Activated CD4-positive, alpha-beta T cell treated with anti-CD3 and anti-CD28 coated beads, Interleukin-2, amount 50 U/mL, for 16 hours (primary cell): ENCODE measurements around the gene RAB30.

Experiments
- DNase-seq: peaks from one replicate; pipeline ENCODE4 v3.0.0-alpha.2; 2020

RAB30 gene, protein sequence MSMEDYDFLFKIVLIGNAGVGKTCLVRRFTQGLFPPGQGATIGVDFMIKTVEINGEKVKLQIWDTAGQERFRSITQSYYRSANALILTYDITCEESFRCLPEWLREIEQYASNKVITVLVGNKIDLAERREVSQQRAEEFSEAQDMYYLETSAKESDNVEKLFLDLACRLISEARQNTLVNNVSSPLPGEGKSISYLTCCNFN

DNA sequence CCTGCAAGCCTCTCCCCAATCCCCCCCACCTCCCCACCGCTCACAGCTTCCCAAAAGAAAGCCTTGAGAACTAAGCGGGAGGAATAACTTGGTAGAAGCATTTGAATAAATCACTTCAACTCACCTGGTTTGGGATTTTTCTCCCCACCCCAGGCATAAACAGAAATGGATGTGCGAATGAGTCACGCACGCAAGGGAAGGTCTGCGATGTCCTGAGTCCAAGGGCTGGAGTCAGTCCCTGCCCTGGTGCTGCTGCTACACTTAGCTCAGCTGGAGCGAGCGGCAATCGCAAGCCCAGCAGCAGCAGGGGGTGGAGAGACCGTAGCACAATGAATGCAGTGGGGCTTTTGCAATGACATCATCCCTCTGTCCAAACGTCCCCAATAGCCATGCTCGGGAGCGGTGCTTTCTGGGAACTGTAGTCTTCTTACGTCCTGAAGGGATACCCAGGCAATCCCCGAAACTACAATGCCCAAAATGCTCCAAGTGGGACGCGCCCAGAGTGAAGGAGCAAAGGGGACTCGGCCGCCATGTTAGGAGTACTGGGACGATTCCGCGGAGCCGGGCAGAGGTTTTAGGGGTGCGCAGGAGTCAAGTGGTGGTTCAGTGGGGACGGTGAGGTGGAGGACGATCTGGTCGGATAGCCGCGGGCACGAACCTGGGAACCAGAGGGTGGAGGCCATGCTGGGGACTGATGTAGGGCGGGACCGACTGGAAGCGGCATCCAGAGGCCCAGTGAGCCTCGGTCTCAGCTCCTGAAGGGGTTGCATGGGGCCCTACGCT, at the start of gene RAB30:
Gene RAB30, minus strand, starts transcription at position 331 of the 783 bp plus-strand sequence. CDS start 74,581 bp downstream, outside the sequence.
- DNase-seq, result peak; percentile 99

DNA sequence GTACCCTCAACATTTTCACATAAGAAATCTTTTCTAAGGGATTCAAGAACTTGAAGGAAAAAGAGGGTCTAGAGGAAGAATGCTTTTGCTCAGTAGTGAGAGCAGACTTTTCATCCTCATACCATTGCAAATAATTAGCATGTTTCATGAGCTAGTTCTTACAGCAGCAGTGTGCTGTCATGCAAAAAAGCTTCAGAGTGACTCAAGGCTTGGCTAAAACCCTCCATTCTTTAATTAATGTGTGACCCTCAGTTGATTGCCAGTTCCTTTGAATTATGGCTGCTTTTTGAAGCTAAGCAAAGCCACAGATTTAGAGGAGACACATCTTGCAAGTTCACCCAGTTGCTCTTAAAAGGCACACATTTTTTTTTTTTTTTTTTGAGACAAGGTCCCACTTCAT, 48.6 kb upstream of the RAB30 start:
- no peak for DNase-seq

DNA sequence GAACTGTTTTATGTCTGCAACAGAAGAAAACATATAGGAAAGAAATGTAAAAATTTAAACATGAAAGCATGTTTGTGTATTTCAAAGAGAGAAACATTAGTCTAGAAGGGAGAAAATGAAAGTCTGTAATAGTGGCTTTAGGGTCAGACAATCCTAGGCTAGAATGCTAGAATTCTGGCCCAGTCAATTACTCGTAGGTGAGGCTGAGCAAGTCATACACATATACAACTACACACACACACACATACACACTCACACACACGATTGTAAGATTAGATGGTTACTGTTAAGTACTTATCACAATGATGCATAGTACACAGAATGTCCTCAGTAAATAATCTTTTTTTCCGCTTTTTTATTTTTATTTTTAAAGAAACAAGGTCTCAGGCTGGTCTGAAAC, 47.5 kb upstream of the RAB30 start:
- no peak for DNase-seq

DNA sequence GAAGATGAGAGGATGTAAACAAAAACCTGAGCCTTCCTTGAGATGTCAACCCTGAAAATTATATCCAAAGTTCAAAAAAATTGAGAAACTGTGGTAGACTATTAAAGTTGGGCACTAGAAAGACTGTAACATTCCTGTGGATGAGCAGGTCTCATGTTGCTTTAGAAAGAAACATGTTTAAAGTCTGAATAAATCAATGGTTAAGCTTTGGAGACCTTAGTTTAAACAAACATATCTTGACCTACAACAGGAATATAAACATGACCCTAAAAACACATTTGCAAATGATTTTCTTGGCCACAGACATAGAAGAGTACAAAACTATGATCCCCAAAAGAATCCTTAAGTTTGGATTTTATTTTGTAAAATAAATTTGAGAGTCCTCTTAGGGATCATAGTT, 47.1 kb upstream of the RAB30 start:
- no peak for DNase-seq

DNA sequence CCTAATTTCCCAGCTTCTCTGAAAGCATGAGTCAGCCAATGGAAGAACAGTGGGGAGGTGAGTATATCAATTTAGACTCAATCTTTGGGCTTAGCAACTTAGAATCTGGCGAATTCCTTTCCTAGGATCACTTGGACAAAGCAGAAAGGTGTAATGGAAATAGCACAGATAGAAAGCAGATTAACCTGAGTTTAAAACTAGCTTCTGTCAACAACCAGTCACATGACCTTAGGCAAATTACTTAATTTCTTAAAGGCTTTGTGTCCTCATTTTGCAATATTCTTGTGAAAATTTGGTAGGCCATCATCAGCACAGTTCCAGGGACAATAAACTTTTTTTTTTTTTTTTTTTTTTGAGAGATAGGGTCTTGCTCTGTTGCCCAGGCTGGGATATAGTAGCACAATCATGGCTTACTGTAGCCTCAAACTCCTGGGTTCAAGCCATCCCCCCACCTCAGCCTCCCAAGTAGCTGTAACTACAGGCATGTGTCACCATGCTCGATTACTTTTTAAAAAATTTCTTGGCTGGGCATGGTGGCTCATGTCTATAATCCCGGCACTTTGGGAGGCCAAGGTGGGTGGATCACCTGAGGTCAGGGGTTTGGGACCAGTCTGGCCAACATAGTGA, 44.4 kb upstream of the RAB30 start:
- DNase-seq, result no peak

DNA sequence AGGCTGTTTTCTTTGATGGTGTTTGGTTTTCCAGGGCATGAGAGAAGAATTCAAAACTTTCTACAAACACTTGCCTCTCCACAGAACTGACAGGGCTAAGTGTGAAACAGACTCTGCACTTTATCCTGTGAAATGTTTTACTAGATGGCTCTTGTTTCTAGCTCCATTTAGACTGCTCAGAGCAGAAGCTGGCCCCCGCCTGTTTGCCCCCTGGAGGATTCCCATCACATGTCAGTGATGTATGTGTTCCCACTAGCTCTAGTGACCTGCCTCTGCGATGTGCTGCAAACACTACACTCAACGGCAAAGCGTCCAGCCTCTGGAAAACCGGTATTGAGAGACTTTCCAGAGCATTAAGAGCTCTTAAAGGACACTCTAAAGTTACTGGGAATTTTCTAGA, 43.9 kb upstream of the RAB30 start:
- DNase-seq, result no peak

DNA sequence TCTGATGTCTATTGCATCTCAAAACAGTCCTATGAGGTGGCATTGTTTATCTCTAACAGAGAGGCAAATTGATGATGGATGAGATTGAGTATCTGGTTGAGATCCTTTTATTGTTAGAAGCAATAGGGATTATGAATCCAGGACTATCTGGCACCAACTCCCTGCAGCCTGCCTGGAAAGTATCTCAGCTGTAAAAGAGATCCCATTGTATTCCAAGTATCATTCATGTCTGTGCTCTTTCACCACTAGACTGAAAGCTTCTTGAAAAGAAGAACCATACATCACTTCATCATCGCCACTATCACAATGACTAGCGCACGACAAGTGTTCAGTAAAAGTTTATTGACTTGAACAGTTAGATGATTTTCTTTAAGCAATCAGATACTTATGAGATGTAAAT, 43.3 kb upstream of the RAB30 start:
- no peak for DNase-seq

DNA sequence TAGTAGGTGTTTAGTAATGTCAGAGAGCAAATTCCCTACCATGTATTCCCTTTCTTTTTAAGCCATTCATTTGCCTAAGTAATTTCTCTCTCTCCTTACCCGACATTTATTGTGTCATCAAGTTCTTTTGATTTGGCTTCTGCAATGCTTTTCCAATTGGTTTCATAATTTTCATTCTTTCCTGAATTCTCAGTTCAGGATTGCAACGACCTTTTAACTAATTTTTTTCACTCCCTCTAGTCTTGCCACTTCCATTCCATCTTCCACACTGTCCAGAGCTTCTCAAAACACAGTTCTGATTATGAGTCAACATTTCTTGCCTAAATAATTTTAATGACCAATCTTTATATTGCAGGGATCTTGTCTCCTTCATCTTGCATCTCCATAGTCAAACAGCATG, 41.2 kb upstream of the RAB30 start:
- no peak for DNase-seq

DNA sequence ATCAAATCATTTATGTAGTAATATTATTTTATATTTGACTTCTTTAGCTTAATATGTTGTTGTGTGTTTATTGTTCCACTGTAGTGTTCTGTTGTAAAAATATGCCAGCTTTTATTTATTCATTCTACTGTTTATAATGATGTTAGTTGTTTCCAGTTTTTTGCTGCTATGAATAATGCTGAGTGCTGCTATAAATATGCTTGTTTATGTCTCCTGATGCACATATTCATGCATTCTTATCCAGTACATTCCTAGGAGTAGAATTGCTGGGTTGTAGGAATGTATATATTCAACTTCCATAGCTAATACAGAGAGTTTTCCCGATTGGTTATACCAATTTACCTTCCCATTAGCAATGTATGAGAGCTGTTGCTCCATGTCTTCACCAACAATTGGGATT, 33.5 kb upstream of the RAB30 start:
- DNase-seq, result no peak

DNA sequence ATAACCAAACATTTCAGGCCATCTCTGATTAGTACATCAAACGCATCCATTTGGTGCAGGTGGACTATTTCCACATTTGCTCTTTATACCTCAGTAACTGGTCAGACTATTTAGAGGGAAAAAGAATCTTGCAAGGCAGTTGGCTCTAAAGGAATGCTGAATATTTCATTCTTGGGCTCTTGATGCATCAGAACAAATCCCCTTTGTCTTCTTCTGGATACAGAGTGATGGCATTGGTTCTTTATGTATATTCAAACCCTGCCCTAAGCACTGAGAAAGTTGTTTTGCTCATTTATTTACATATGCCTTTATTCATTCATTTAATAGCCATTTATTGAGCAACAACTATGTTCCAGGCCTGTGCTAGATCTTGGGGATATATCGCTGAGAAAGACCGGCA, 31.1 kb upstream of the RAB30 start:
- no peak for DNase-seq

DNA sequence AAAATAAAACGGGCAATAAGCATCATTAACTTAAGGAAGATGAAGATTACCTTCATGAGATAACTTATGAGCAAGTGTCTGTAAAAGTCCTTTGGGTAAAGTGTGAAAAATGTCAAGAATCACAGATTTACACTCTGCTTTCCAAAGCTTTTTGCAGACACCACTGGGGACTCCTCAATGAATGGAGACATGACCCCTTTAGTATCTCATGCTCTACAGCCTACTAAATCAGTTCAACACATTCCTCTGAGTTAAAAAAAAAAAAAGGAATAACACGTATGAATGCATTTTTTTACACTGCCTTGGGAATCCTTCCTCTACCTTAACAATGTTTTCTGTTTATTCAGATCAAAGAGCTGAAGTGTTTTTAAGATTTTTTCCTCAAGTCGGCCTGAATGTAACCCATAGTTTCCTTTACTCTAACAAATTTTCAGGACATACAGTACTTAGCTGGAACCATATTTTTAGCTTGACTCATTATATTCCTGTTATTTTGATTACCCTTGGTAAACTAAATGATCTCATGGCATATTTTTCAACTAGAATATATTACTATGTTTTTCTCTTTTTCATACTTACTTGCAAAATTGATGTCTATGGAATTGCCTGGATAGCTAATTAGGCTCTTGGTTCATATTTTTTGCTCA, 25.9 kb upstream of the RAB30 start:
- no peak for DNase-seq

DNA sequence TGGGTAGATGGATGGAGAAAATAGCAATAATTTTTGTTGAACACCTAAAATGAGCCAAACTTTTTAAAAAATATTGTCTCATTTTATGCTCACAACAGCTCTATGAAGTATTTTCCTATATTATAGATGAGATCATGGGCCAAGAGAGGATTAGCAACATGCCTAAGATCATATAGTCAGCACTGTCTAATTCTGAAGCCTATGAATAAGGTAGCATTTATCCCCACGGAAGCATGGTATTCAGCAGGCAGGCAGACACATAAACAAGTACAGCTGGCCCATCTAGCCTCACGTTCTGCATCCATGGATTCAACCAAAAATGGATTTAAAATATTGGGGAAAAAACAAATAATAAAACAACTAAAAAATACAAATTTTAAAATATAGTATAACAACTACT, 21.9 kb upstream of the RAB30 start:
- DNase-seq, result no peak

DNA sequence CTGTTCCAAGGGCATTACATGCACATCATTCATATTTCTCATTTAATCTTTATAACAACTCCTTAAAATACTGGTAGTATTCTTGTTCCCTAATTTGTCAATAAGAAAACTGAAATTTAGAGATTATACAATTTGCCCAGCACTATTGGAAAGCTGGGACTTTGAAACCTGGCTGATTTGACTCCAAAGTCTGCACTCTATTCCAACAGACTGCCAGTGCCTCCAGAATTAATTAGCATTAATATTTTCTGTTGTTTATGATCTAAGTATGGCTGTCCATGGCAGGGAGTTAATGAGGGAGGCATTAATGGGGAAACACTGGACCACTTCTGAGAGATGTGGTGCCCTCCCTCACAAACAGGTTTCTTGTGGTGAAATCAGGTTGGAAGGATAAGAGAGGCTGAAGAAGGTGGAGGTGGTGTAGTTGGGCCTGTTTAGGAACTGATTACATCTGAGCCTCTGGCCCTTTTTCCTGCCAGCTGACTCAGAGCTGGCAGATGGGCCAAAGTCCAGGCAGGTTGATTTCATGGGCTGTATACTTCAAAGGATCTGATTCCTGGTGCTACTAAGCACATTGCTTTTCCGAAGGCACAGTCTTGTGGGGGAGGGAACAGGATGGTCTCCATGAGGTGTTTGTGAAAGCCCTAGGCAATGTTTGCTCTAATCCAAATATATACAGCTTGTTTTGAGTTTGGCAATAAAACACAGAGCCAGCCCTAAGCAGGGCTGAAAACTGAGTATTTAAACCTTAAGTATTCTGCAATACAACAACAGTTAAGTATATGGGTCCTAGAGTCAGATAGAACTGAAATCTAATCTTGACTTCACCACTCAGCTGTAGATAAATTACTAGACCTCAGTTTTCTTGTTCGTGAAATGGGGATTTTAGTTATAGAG, 21.0 kb upstream of the RAB30 start:
- no peak for DNase-seq

DNA sequence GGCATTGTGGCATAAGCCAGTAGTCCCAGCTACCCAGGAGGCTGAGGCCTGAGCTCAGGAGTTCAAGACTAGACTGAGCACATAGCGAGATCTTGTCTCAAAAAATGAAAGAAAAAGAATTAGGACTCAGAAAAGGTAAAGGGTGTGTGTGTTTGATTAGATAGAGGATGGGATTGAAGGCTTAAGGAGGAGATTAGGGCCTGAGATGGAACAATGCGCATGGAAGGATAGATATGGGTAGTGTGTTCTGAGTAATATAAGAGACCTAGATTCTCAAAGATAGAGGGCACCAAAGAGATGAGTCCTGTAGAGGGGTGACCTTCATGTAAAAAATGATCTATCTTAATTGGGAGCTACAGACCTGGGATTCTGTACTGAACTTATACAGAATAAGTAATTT, 17.3 kb upstream of the RAB30 start:
- no peak for DNase-seq

DNA sequence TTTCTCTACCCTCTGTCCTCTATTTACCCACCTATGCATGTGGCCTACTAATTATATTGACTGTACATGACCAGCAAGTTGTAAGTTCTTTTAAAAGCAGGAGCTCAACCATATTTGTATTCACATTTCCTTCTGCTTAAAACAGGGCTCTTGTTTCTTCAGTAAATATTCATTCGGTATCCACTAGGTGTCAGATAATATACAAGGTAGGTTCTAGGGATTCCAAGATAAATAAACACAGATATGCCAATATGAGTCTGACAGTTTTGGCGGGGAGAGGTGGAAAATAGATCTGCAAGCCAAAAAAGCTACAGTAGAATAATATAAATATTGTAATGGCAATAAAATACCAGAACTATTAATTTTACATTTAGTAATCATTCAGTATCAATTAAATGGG, 15.3 kb upstream of the RAB30 start:
- no peak for DNase-seq

DNA sequence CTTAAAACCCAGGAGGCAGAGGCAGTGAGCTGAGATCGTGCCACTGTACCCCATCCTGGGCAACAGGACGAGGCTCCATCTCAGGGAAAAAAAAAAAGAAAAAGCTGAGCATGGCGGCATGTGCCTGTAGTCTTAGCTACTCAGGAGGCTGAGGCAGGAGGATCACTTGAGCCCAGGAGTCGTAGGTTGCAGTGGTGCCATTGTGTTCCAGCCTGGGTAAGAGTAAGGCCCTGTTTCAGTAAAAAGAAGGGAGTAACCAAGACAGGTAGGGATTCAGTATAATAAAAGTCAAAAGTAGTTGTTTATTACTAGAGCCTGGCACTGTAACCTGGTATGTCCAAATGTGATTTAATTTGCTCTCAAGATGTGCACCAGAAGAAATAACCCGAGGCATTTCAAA, 8.1 kb upstream of the RAB30 start:
- DNase-seq, result no peak

DNA sequence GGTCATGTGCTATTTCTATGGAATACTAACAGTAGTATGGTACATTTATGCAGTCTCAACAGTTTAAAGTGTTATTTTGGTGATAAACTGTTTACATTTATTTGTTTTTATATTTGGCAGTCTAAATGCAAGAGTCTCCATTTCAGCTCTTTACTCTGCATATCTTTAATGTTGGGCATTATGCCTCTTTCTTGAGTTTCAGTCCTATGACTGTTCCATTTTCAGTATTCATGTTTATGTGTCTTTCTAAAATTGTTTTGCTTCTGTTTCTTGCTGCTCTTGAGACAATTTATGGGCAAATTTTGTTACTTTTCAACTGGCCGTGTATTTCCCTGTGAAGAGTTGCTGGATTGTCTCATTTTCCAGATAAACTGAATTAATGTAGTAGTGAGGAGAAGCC, 6.6 kb upstream of the RAB30 start:
- no peak for DNase-seq

DNA sequence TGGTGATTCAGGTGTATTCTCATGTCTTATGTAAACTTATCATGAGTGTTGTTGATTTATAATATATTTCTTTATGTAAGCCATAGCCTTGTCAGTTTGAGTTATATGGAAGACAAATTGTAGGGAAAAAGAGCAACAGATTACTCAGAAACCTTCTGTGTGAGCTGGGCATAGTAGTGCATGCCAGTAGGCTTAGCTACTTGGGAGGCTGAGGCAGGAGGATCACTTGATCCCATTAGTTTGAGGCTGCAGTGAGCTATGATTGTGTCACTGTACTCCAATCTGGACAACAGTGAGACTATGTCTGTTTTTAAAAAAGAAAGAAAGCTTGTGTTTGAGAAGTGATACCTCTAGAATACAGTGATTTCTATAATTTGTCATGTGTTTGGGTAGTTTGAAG, 2.2 kb upstream of the RAB30 start:
- DNase-seq, result no peak

DNA sequence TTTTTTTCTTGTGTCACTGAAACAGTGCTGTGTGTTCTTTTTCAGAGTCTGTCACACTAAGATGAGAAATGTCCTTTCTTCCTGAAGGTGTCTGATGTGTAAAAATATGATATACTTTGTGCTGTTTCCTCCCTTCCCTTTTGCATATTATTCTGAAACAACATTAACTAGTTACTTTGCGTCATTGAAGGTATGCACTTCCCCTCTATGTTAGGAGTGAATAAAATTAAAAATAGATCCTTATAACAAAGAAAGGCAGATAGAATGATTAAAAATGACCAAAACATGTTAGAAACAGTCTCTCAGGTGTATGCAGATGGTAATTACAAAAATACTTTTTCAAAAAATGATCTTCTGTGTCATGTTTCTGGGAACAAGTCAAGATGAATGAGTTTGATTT, 1.6 kb upstream of the RAB30 start:
- no peak for DNase-seq

DNA sequence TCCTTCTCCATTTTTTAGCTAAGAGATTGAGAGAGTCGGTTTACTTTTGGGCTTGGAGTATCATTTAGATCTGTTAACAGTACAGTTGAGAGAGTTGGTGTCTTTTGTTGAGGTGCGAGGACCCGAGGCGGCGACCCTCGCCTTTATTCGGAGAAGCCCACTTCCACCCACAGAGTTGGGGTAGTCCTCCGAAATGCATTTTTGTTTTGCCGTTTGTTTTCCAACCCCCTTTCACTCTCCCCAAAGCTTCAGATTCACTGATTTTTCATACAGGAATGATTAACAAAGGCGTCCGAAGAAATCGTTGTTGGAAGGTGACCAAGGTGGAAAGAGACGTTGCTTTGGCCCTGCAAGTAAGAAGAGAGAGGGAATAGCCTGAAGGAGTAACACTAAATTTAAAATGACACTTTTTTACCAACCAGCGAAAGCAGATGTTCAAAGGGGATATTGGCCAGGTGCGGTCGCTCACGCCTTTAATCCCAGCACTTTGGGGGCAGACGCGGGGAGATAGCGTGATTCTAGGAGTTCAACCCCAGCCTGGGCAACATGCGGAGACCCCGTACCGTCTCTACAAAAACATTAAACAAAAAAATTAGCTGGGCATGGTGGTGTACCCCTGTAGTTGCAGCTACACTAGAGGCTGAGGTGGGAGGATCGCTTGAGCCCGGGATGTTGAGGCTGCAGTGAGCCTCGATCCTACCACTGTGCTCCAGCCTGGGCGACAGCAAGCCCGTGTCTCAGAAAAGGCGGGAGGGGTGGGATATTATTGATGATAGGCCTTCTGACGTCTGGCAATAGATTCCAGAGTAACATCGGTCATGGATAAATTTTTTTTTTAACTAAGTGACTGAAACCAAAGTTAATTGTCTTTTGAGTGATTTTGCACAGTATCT, 899 bp upstream of the RAB30 start:
- DNase-seq, result peak; percentile 19

DNA sequence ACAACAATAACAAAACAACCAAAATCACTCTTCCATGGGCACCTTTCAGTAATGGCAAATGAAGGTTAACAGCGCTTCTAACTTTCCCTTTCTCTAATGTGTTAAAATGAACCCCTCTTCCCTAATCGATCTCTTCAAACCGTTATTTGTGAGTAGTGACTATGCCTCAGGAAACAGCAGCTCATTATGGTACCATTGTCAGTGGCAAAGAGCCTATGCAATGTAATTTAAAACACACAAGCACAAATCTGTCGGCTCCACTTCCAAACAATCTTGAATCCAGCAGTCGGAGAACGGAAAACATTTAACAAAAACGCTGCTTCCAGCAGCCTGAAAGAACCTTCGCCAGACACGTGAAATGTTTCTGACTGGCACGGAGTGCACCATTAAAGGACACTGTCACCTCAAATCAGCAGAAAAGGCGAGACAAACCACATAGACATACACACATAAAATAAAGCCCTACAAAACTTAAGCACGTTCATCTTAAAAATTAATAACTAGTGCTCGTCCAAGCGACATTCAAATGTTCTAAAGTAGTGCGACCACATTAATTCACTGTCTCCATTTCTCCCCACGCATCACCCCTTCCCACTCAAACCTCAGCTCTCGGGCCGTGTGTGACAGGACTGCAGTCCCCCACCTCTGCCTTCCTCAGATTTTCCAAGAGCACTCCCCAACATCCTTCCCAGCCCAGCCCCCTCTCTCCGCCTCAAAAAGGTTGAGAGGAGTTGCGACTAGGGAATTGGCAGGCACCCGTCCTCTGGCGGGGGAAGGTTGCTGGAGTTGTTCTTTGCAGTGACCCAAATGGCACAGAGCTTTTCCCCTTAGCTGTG, 748 bp downstream of the RAB30 start:
- peak; percentile 34 for DNase-seq
